H1 (cell line): Measurements from ENCODE around the gene SLC22A23. TPM values are rescaled to one million over a fixed set of nuclear protein-coding genes. Genes with fewer than 3 reads are reported as not detected.

ENCODE experiments used
- CTCF ChIA-PET: fragments of 300-600 bp; sonication (Branson Sonifier 250); formaldehyde crosslinking; loops from one replicate; lab custom pipeline; 2021; ENCODE audit not compliant: partially characterized antibody; lab: Charles Lee
- POLR2A ChIA-PET: fragments of 300-600 bp; sonication (Branson Sonifier 250); formaldehyde crosslinking; loops from one replicate; lab custom pipeline; 2021; ENCODE audit warnings: inconsistent platforms; ENCODE audit not compliant: partially characterized antibody; lab: Charles Lee
- DNase-seq, 2 experiments: peaks; one replicate each; pipeline versions ENCODE4 v3.0.0 to v3.0.0-alpha.2; 2010 to 2022; ENCODE audit warnings: low spot score in 2 of 2, low read depth in 1 of 2, mixed read lengths in 1 of 2
- FAIRE-seq: peaks from 2 replicates; lab custom pipeline; 2011; peaks lifted over from hg19 to GRCh38; lab: Jason Lieb, UNC
- H2AFZ ChIP-seq: 2 replicates; pipeline ENCODE4 v1.8.1; 2012; ENCODE audit warnings: low read length, inconsistent platforms
- H2AK5ac ChIP-seq: 2 replicates; pipeline ENCODE4 v1.6.1; 2013; ENCODE audit warnings: low read depth, low read length
- H2BK120ac ChIP-seq: replicated peaks from 2 replicates; pipeline ENCODE3; 2013; ENCODE audit warnings: low read depth, low read length, inconsistent platforms
- H2BK12ac ChIP-seq: 2 replicates; pipeline ENCODE4 v1.6.1; 2013; ENCODE audit warnings: low read depth, low read length
- H2BK15ac ChIP-seq: 2 replicates; pipeline ENCODE4 v1.6.1; 2013; ENCODE audit warnings: low read length
- H2BK20ac ChIP-seq: 2 replicates; pipeline ENCODE4 v1.6.1; 2013; ENCODE audit warnings: low read length
- H2BK5ac ChIP-seq: 2 replicates; pipeline ENCODE4 v1.6.1; 2013; ENCODE audit warnings: low read depth, low read length
- H3K14ac ChIP-seq: 2 replicates; pipeline ENCODE4 v1.6.1; 2013; ENCODE audit warnings: inconsistent platforms; ENCODE audit not compliant: insufficient read length
- H3K18ac ChIP-seq: 2 replicates; pipeline ENCODE4 v1.6.1; 2013; ENCODE audit warnings: low read length; ENCODE audit errors: extremely low read depth
- H3K23ac ChIP-seq: 2 replicates; pipeline ENCODE4 v1.6.1; 2013; ENCODE audit warnings: inconsistent platforms; ENCODE audit not compliant: insufficient read length
- H3K23me2 ChIP-seq: 2 replicates; pipeline ENCODE4 v1.6.1; 2013; ENCODE audit warnings: low read depth, low read length
- H3K27ac ChIP-seq: 2 replicates; pipeline ENCODE4 v1.6.1; 2011; ENCODE audit warnings: low read depth, low read length, inconsistent platforms
- H3K27me3 ChIP-seq, 4 experiments: replicated peaks in 1 of 4; 1 replicate in 1 of 4; 2 replicates in 3 of 4; pipeline versions ENCODE4 v1.6.1 to v1.8.1; 2011 to 2013; ENCODE audit warnings: low read length in 3 of 4, mild to moderate bottlenecking in 3 of 4, inconsistent platforms in 2 of 4, mixed read lengths in 2 of 4, moderate library complexity in 1 of 4; ENCODE audit not compliant: control insufficient read depth in 3 of 4, insufficient read depth in 3 of 4; ENCODE audit errors: extremely low read depth in 1 of 4
- H3K36me3 ChIP-seq, 4 experiments: 2 replicates each; pipeline versions ENCODE4 v1.6.1 to v1.8.1; 2011 to 2013; ENCODE audit warnings: mild to moderate bottlenecking in 4 of 4, low read length in 3 of 4, moderate library complexity in 2 of 4, control low read depth in 1 of 4, inconsistent platforms in 1 of 4; ENCODE audit not compliant: insufficient read depth in 4 of 4, control insufficient read depth in 2 of 4
- H3K4ac ChIP-seq: replicated peaks from 2 replicates; pipeline ENCODE3; 2013; ENCODE audit warnings: low read length, low read depth, mixed read lengths, inconsistent platforms; ENCODE audit not compliant: insufficient read length
- H3K4me1 ChIP-seq, 4 experiments: replicated peaks in 1 of 4; 1 replicate in 1 of 4; 2 replicates in 3 of 4; pipeline versions ENCODE4 v1.6.1 to v1.8.1; 2011 to 2013; ENCODE audit warnings: low read length in 3 of 4, inconsistent platforms in 2 of 4, mixed read lengths in 1 of 4; ENCODE audit not compliant: insufficient read depth in 4 of 4, control insufficient read depth in 3 of 4
- H3K4me2 ChIP-seq, 2 experiments: 2 replicates each; pipeline versions ENCODE4 v1.6.1 to v1.8.1; 2011 to 2013; ENCODE audit warnings: low read depth in 2 of 2, low read length in 2 of 2, control low read depth in 1 of 2, inconsistent platforms in 1 of 2, mild to moderate bottlenecking in 1 of 2; ENCODE audit not compliant: insufficient read depth in 1 of 2
- H3K4me3 ChIP-seq, 4 experiments: fragments of 200-600, 300-600 bp in 1 of 4; sonication (generic), shearing (Covaris generic), sonication (Bioruptor Twin) in 1 of 4; 2 replicates each; pipeline versions ENCODE4 v1.5.1 to v1.8.1; 2011 to 2016; ENCODE audit warnings: low read length in 4 of 4, low read depth in 3 of 4, control low read depth in 2 of 4, inconsistent platforms in 2 of 4, mild to moderate bottlenecking in 2 of 4, mixed read lengths in 1 of 4, moderate library complexity in 1 of 4; ENCODE audit not compliant: insufficient read depth in 2 of 4; ENCODE audit errors: extremely low read depth in 1 of 4
- H3K56ac ChIP-seq: replicated peaks from 2 replicates; pipeline ENCODE3; 2013; ENCODE audit warnings: low read depth, mild to moderate bottlenecking, mixed read lengths, low read length, inconsistent platforms; ENCODE audit not compliant: insufficient read length
- H3K79me1 ChIP-seq: 2 replicates; pipeline ENCODE4 v1.6.1; 2013; ENCODE audit warnings: low read depth, low read length, control low read depth
- H3K79me2 ChIP-seq, 2 experiments: 2 replicates each; pipeline versions ENCODE4 v1.6.1 to v1.8.1; 2012 to 2013; ENCODE audit warnings: low read length in 2 of 2, mild to moderate bottlenecking in 2 of 2, inconsistent platforms in 1 of 2; ENCODE audit not compliant: insufficient read depth in 2 of 2, control insufficient read depth in 1 of 2
- H3K9ac ChIP-seq, 4 experiments: replicated peaks in 1 of 4; 1 replicate in 1 of 4; 2 replicates in 3 of 4; pipeline versions ENCODE4 v1.6.1 to v1.8.1; 2011 to 2013; ENCODE audit warnings: low read depth in 3 of 4, low read length in 3 of 4, control low read depth in 2 of 4, mild to moderate bottlenecking in 2 of 4, moderate library complexity in 2 of 4, inconsistent platforms in 1 of 4; ENCODE audit errors: extremely low read depth in 1 of 4
- H3K9me3 ChIP-seq, 2 experiments: 2 replicates each; pipeline versions ENCODE4 v1.6.1 to v1.8.1; 2012 to 2013; ENCODE audit warnings: mild to moderate bottlenecking in 2 of 2, moderate library complexity in 2 of 2, control low read depth in 1 of 2, inconsistent platforms in 1 of 2, low read depth in 1 of 2, low read length in 1 of 2, mixed read lengths in 1 of 2; ENCODE audit not compliant: insufficient read depth in 2 of 2
- H4K20me1 ChIP-seq, 2 experiments: replicated peaks in 1 of 2; 2 replicates each; pipeline versions ENCODE3 to v1.8.1; 2011 to 2013; ENCODE audit warnings: inconsistent platforms in 2 of 2, low read length in 2 of 2, mild to moderate bottlenecking in 1 of 2; ENCODE audit not compliant: insufficient read depth in 2 of 2, control insufficient read depth in 1 of 2
- H4K5ac ChIP-seq: 2 replicates; pipeline ENCODE4 v1.6.1; 2013; ENCODE audit warnings: low read length, low read depth, mixed read lengths, inconsistent platforms; ENCODE audit not compliant: insufficient read length
- H4K8ac ChIP-seq: 2 replicates; pipeline ENCODE4 v1.8.0; 2013; ENCODE audit warnings: mild to moderate bottlenecking, moderate library complexity, low read length, inconsistent platforms; ENCODE audit not compliant: insufficient read depth; ENCODE audit errors: extremely low read depth
- H4K91ac ChIP-seq: replicated peaks from 2 replicates; pipeline ENCODE3; 2013; ENCODE audit warnings: low read length, mixed read lengths, inconsistent platforms; ENCODE audit not compliant: insufficient read length
- BACH1 ChIP-seq: IDR thresholded peaks from 2 replicates; pipeline ENCODE4 v1.6.1; 2012; ENCODE audit warnings: low read length, improper control_type of control experiment
- BCL11A ChIP-seq, 2 experiments: IDR thresholded peaks; one replicate each; pipeline ENCODE4 v1.6.1; 2011; ENCODE audit warnings: low read depth in 2 of 2, low read length in 2 of 2, mild to moderate bottlenecking in 2 of 2
- BRCA1 ChIP-seq: IDR thresholded peaks from 2 replicates; pipeline ENCODE4 v1.6.1; 2012; ENCODE audit warnings: low read depth, low read length, improper control_type of control experiment
- CHD2 ChIP-seq: IDR thresholded peaks from 2 replicates; pipeline ENCODE4 v1.6.1; 2012; ENCODE audit warnings: low read length, improper control_type of control experiment
- E2F6 ChIP-seq: IDR thresholded peaks from 2 replicates; pipeline ENCODE4 v1.6.1; 2012; ENCODE audit warnings: inconsistent platforms
- EP300 ChIP-seq, 2 experiments: IDR thresholded peaks; 1 replicate in 1 of 2; 2 replicates in 1 of 2; pipeline ENCODE4 v1.6.1; 2011 to 2012; ENCODE audit warnings: low read depth in 2 of 2, low read length in 2 of 2, mild to moderate bottlenecking in 2 of 2, borderline replicate concordance in 1 of 2, inconsistent platforms in 1 of 2, moderate library complexity in 1 of 2
- EZH2 ChIP-seq: fragments of 200-600 bp; sonication (generic); IDR thresholded peaks from 2 replicates; pipeline ENCODE4 v1.7.1; 2012; ENCODE audit warnings: low read depth, mild to moderate bottlenecking, moderate library complexity, low read length, inconsistent platforms; ENCODE audit not compliant: severe bottlenecking
- PHF8 ChIP-seq: fragments of 200-600 bp; sonication (generic); conservative IDR thresholded peaks from 2 replicates; pipeline ENCODE4 v1.7.1; 2012; ENCODE audit warnings: low read depth, mild to moderate bottlenecking, inconsistent platforms, low read length, moderate library complexity
- WGBS, 2 experiments: shearing (Covaris generic) in 1 of 2; methylation state at CpG; one replicate each; pipeline versions ENCODE4 v1.1.6 to v1.1.7; 2013 to 2015; ENCODE audit warnings: low lambda C conversion rate in 2 of 2, mixed read lengths in 2 of 2, inconsistent platforms in 1 of 2, low coverage in 1 of 2, missing lambda C conversion rate in 1 of 2; ENCODE audit not compliant: insufficient replicate concordance in 2 of 2, insufficient coverage in 1 of 2, insufficient read length in 1 of 2; ENCODE audit errors: extremely low coverage in 1 of 2, missing lambda C conversion rate in 1 of 2; 5-methylcytosine and 5-hydroxymethylcytosine counted together
- polyA plus RNA-seq, 7 experiments: library from polyadenylated mRNA; depleted of rRNA in 3 of 7; stranded (reverse) in 5 of 7; unstranded in 2 of 7; fragments of >200 nt in 5 of 7; fragments of 200-250 nt in 2 of 7; gene quantifications; 1 replicate in 5 of 7; 2 replicates in 1 of 7; 4 replicates in 1 of 7; pipeline versions ENCODE4 v1.2.1 to v1.2.3, GENCODE V29; 2011 to 2013; ENCODE audit warnings: missing spikeins in 2 of 7, mixed read lengths in 2 of 7
- total RNA-seq: library from RNA; stranded (reverse); fragmentation: NEBNext Ultra II Directional; extraction: Animal tissue kit (Norgen Biotek cat#: 25700); gene quantifications from 2 replicates; pipeline ENCODE4 v1.2.1, GENCODE V29; 2021

Gene SLC22A23
- total and polyA plus RNA-seq, 2 of the 8 experiments (the other 6 are each of a cell fraction or from before 2014, with no cell fraction given) = 9.9 to 38.4 TPM

GRCh38 chr6:3290931-3291211, 166.0 kb downstream of the SLC22A23 start:
- Histone ChIP-seq H3K14ac (no peak overlapping the region), H3K4me3 (no peak overlapping the region), H3K27ac (no peak overlapping the region), H3K56ac (no peak overlapping the region), H3K23me2 (no peaks in the 10 kb centered on the region), H4K5ac (no peak overlapping the region), H2BK15ac (no peak overlapping the region), H3K36me3 (peaks cover 0 to 4% (median 0%) of the 10 kb centered on the region in 4 experiments; a peak in 2 of 8 replicates), H3K79me1 (no peaks in the 10 kb centered on the region), H3K27me3 (no peaks in the 10 kb centered on the region), H3K4me2 (no peak overlapping the region), H2BK120ac (no peak overlapping the region), H3K4ac (no peak overlapping the region), H4K91ac (no peak overlapping the region), H3K9me3 (no peaks in the 10 kb centered on the region), H3K18ac (no peak overlapping the region), H4K8ac (no peak overlapping the region), H2BK5ac (no peak overlapping the region), H3K79me2 (no peaks in the 10 kb centered on the region), H3K9ac (no peak overlapping the region), H2BK12ac (no peak overlapping the region), H3K4me1 (no peaks in the 10 kb centered on the region), H2BK20ac (no peak overlapping the region), H3K23ac (no peak overlapping the region), H4K20me1 (no peaks in the 10 kb centered on the region), H2AK5ac (no peak overlapping the region), H2AFZ (no peak overlapping the region)
- TF ChIP-seq BACH1 = no peak
- TF ChIP-seq EZH2 = no peak
- no peak for TF ChIP-seq BRCA1
- TF ChIP-seq BCL11A (IDR thresholded peaks at IDR 0.05; ENCODE audit: low read depth in 2 of 2, low read length in 2 of 2) = no peak
- TF ChIP-seq PHF8 = no peak
- TF ChIP-seq EP300 (IDR thresholded peaks at IDR 0.05; ENCODE audit: borderline replicate concordance in 1 of 2, low read depth in 2 of 2, low read length in 2 of 2) = no peak
- TF ChIP-seq CHD2 = no peak
- TF ChIP-seq E2F6 = no peak
- 91% methylated on average over 11 of the region's 11 CpGs; no CpG with 5 or more reads in 1 of the 2 experiments for WGBS, 2 experiments
- DNase-seq (no peak), FAIRE-seq (no peak)
- ChIA-PET CTCF (interaction anchor here (0.6 to 2.8 kb wide), 10 partner anchors 8 to 442 kb away, joined by 3 to 17 read pairs (median 6); no protein-coding TSS in a partner anchor), POLR2A (interaction anchor here (0.7 kb wide), 1 partner anchor 106 kb away, joined by 3 read pairs; no protein-coding TSS in a partner anchor)
